Endodermal cell (in vitro differentiated cells): Measurements from ENCODE around the gene ATOX1. TPM values are rescaled to one million over a fixed set of nuclear protein-coding genes. Genes with fewer than 3 reads are reported as not detected.

Experiments used
- DNase-seq: peaks from one replicate; pipeline ENCODE4 v3.0.0-alpha.2; 2017
- H3K27ac ChIP-seq: 2 replicates; pipeline ENCODE4 v1.5.1; 2013; ENCODE audit warnings: mild to moderate bottlenecking, low read depth, low read length, moderate library complexity
- H3K27me3 ChIP-seq: 2 replicates; pipeline ENCODE4 v1.6.1; 2013; ENCODE audit warnings: mild to moderate bottlenecking, low read length, moderate library complexity; ENCODE audit not compliant: insufficient read depth, control insufficient read depth, poor library complexity, severe bottlenecking
- H3K36me3 ChIP-seq: 2 replicates; pipeline ENCODE4 v1.7.0; 2013; ENCODE audit warnings: mild to moderate bottlenecking, low read length, moderate library complexity; ENCODE audit not compliant: control insufficient read depth, insufficient read depth
- H3K4me1 ChIP-seq: one replicate; pipeline ENCODE4 v1.7.0; 2013; ENCODE audit warnings: low read length; ENCODE audit not compliant: control insufficient read depth, insufficient read depth
- H3K4me3 ChIP-seq: 2 replicates; pipeline ENCODE4 v1.5.1; 2013; ENCODE audit warnings: mild to moderate bottlenecking, low read length, moderate library complexity
- H3K9ac ChIP-seq: 2 replicates; pipeline ENCODE4 v1.6.1; 2013; ENCODE audit warnings: mild to moderate bottlenecking, low read length, moderate library complexity; ENCODE audit not compliant: poor library complexity, severe bottlenecking; ENCODE audit errors: extremely low read depth
- H3K9me3 ChIP-seq: 2 replicates; pipeline ENCODE4 v1.6.1; 2013; ENCODE audit warnings: mild to moderate bottlenecking, low read length, moderate library complexity; ENCODE audit not compliant: control insufficient read depth
- H3K27ac Mint-ChIP-seq: 2 replicates; pipeline ENCODE4 v1.8.0; 2020; ENCODE audit warnings: mixed read lengths
- H3K27me3 Mint-ChIP-seq: 2 replicates; pipeline ENCODE4 v1.8.0; 2021; ENCODE audit warnings: mild to moderate bottlenecking, mixed read lengths; ENCODE audit not compliant: insufficient read depth
- H3K36me3 Mint-ChIP-seq: 2 replicates; pipeline ENCODE4 v1.8.0; 2020; ENCODE audit warnings: low read depth, mixed read lengths
- H3K4me1 Mint-ChIP-seq: 2 replicates; pipeline ENCODE4 v1.8.0; 2020; ENCODE audit warnings: mixed read lengths
- H3K4me3 Mint-ChIP-seq: 2 replicates; pipeline ENCODE4 v1.8.0; 2020; ENCODE audit warnings: mild to moderate bottlenecking, moderate library complexity, mixed read lengths
- H3K9me3 Mint-ChIP-seq: 2 replicates; pipeline ENCODE4 v1.8.0; 2020; ENCODE audit warnings: mild to moderate bottlenecking, mixed read lengths
- CTCF ChIP-seq: fragments of 200-600 bp; sonication (generic); conservative IDR thresholded peaks from 2 replicates; pipeline ENCODE4 v1.5.0; 2021; ENCODE audit warnings: antibody characterized with exemption, mild to moderate bottlenecking
- WGBS, 2 experiments: methylation state at CpG; one replicate each; pipeline versions ENCODE4 v1.1.5 to v1.1.7; 2013; ENCODE audit warnings: missing lambda C conversion rate in 2 of 2, mixed read lengths in 1 of 2; ENCODE audit not compliant: insufficient coverage in 1 of 2, insufficient read length in 1 of 2; 5-methylcytosine and 5-hydroxymethylcytosine counted together
- total RNA-seq, 2 donors: library from RNA; stranded (reverse); fragmentation: NEBNext Ultra II Directional in 1 of 2; extraction: Animal tissue kit (Norgen Biotek cat#: 25700) in 1 of 2; gene quantifications; 2 replicates in 1 of 2; 3 replicates in 1 of 2; pipeline ENCODE4 v1.2.1, GENCODE V29; 2021

ATOX1 gene
- total RNA-seq, 2 donors from 2014 or later: 105 to 129 TPM

GRCh38 chr5:151697452-151697851, 61.0 kb downstream of the ATOX1 start:
- Mint-ChIP-seq H3K36me3 (no peaks in the 10 kb centered on the region), H3K4me1 (peaks cover 32% of the 10 kb centered on the region), H3K27ac (no peak overlapping the region), H3K4me3 (no peak overlapping the region), H3K9me3 (no peaks in the 10 kb centered on the region), H3K27me3 (no peaks in the 10 kb centered on the region)
- no peak overlapping the region for H3K9ac ChIP-seq
- DNase-seq: peak; percentile 65
- no peak for TF ChIP-seq CTCF
- no peaks in the 10 kb centered on the region for H3K36me3 ChIP-seq
- H3K27me3 ChIP-seq: no peaks in the 10 kb centered on the region
- H3K4me3 ChIP-seq: no peak overlapping the region
- peaks cover 25% of the 10 kb centered on the region for H3K4me1 ChIP-seq
- 88 to 89% methylated on average over 5 to 8 of the region's 8 CpGs for WGBS, 2 experiments
- H3K27ac ChIP-seq: no peak overlapping the region
- no peaks in the 10 kb centered on the region for H3K9me3 ChIP-seq

GRCh38 chr5:151696470-151697061, 61.9 kb downstream of the ATOX1 start:
- H3K27ac Mint-ChIP-seq: peak overlapping the region; percentile 67
- no peaks in the 10 kb centered on the region for H3K9me3 ChIP-seq
- H3K36me3 ChIP-seq: no peaks in the 10 kb centered on the region
- no peak overlapping the region for H3K9ac ChIP-seq
- no peaks in the 10 kb centered on the region for H3K36me3 Mint-ChIP-seq
- no peak for TF ChIP-seq CTCF
- H3K27ac ChIP-seq: peak overlapping the region; percentile 65
- peaks cover 25% of the 10 kb centered on the region for H3K4me1 ChIP-seq
- peaks cover 32% of the 10 kb centered on the region for H3K4me1 Mint-ChIP-seq
- 36 to 44% methylated on average over 14 to 20 of the region's 20 CpGs for WGBS, 2 experiments
- no peaks in the 10 kb centered on the region for H3K27me3 Mint-ChIP-seq
- H3K9me3 Mint-ChIP-seq: no peaks in the 10 kb centered on the region
- H3K4me3 Mint-ChIP-seq: peak overlapping the region; percentile 26
- no peak overlapping the region for H3K4me3 ChIP-seq
- DNase-seq: peak; percentile 80
- H3K27me3 ChIP-seq: no peaks in the 10 kb centered on the region

- peaks cover 32% of the 10 kb centered on the region for H3K4me1 Mint-ChIP-seq
- Histone ChIP-seq H3K36me3 (no peaks in the 10 kb centered on the region), H3K27ac (no peak overlapping the region), H3K27me3 (no peaks in the 10 kb centered on the region), H3K4me3 (no peak overlapping the region), H3K4me1 (peaks cover 25% of the 10 kb centered on the region), H3K9me3 (no peaks in the 10 kb centered on the region), H3K9ac (no peak overlapping the region)
- no peak overlapping the region for H3K27ac Mint-ChIP-seq
- no peaks in the 10 kb centered on the region for H3K27me3 Mint-ChIP-seq
- H3K4me3 Mint-ChIP-seq: no peak overlapping the region
- H3K9me3 Mint-ChIP-seq: no peaks in the 10 kb centered on the region
- no peaks in the 10 kb centered on the region for H3K36me3 Mint-ChIP-seq
- TF ChIP-seq CTCF: no peak
- 100% methylated on average over 1 of the region's 1 CpG; no CpG with 5 or more reads in 1 of the 2 experiments for WGBS, 2 experiments
- no peak for DNase-seq
These were observed 63.0 kb downstream of the ATOX1 start for GRCh38 chr5:151695464-151695863.
